ENCODE results near the gene PRODH2. TPM values are rescaled to one million over a fixed set of nuclear protein-coding genes. Genes with fewer than 3 reads are reported as not detected.
A peak's percentile ranks its signal among the peaks of the same experiment; 100 is the strongest.

Gene PRODH2
- total and polyA plus RNA-seq, 2 experiments from 2014 or later: 6.8 to 13.9 TPM

- Histone ChIP-seq H3K27me3 (peaks cover 2% of the 10 kb centered on the region), H3K79me2 (peaks cover 22% of the 10 kb centered on the region), H3K4me1 (ENCODE audit: insufficient read depth) (peaks cover 28% of the 10 kb centered on the region), H4K20me1 (ENCODE audit: insufficient read depth, poor library complexity, severe bottlenecking) (no peaks in the 10 kb centered on the region), H3K4me3 (peak within 1 kb of the TSS; percentile 43), H3K9me3 (ENCODE audit: low read depth) (no peaks in the 10 kb centered on the region), H3K27ac (peak within 1 kb of the TSS; percentile 97), H3K9me2 (replicated peaks; ENCODE audit: insufficient read depth) (no peaks in the 10 kb centered on the region), H2AFZ (peak within 1 kb of the TSS; percentile 58), H3K36me3 (replicated peaks; ENCODE audit: insufficient read depth, low read depth) (no peaks in the 10 kb centered on the region), H3K4me2 (peak within 1 kb of the TSS; percentile 77)
- DNase-seq (ENCODE audit: low spot score): peak; percentile 98
- no peak for TF ChIP-seq CTCF (IDR thresholded peaks at IDR 0.05; ENCODE audit: poor library complexity)
- TF ChIP-seq EZH2phosphoT487 (IDR thresholded peaks at IDR 0.05; ENCODE audit: low read depth, severe bottlenecking, unreplicated experiment): no peak
- TF ChIP-seq EZH2 (IDR thresholded peaks at IDR 0.05; ENCODE audit: borderline replicate concordance): no peak
- under 1% methylated on average over 52 of the region's 53 CpGs for WGBS (ENCODE audit: low lambda C conversion rate, missing lambda C conversion rate)
Observed at GRCh38 chr19:35757749-35758608, 54.7 kb downstream of the PRODH2 start, which contains the start of gene PROSER3. Gene PROSER3 (plus strand): TSS chr19:35758176. CDS start chr19:35758216, 40 bp downstream.

GRCh38 chr19:35757231-35757748, 55.4 kb downstream of the PRODH2 start:
- Histone ChIP-seq H3K36me3 (replicated peaks; ENCODE audit: insufficient read depth, low read depth) (no peaks in the 10 kb centered on the region), H4K20me1 (ENCODE audit: insufficient read depth, poor library complexity, severe bottlenecking) (no peaks in the 10 kb centered on the region), H3K27me3 (peaks cover 2% of the 10 kb centered on the region), H3K27ac (peak overlapping the region; percentile 97), H3K9me2 (replicated peaks; ENCODE audit: insufficient read depth) (no peaks in the 10 kb centered on the region), H3K4me2 (peak overlapping the region; percentile 74), H3K79me2 (peaks cover 22% of the 10 kb centered on the region), H3K9me3 (ENCODE audit: low read depth) (no peaks in the 10 kb centered on the region), H2AFZ (no peak overlapping the region), H3K4me3 (no peak overlapping the region), H3K4me1 (ENCODE audit: insufficient read depth) (peaks cover 28% of the 10 kb centered on the region)
- TF ChIP-seq CTCF (IDR thresholded peaks at IDR 0.05; ENCODE audit: poor library complexity) (no peak), EZH2phosphoT487 (IDR thresholded peaks at IDR 0.05; ENCODE audit: low read depth, severe bottlenecking, unreplicated experiment) (no peak), EZH2 (IDR thresholded peaks at IDR 0.05; ENCODE audit: borderline replicate concordance) (no peak)
- WGBS (ENCODE audit: low lambda C conversion rate, missing lambda C conversion rate): 11% methylated on average over 18 of the region's 19 CpGs
- DNase-seq (ENCODE audit: low spot score): peak; percentile 92

- peaks cover 26% of the 10 kb centered on the region for H3K79me2 ChIP-seq
- TF ChIP-seq EZH2 (IDR thresholded peaks at IDR 0.05; ENCODE audit: borderline replicate concordance) (peak; percentile 31), CTCF (IDR thresholded peaks at IDR 0.05; ENCODE audit: poor library complexity) (no peak)
- no peaks in the 10 kb centered on the region for H4K20me1 ChIP-seq (ENCODE audit: insufficient read depth, poor library complexity, severe bottlenecking)
- H3K27me3 ChIP-seq: peaks cover 2% of the 10 kb centered on the region
- 18% methylated on average over 30 of the region's 52 CpGs for WGBS (ENCODE audit: low lambda C conversion rate, missing lambda C conversion rate)
- peak within 1 kb of the TSS; percentile 97 for H3K27ac ChIP-seq
- H3K4me2 ChIP-seq: peak within 1 kb of the TSS; percentile 74
- no peaks in the 10 kb centered on the region for H3K9me2 ChIP-seq (replicated peaks; ENCODE audit: insufficient read depth)
- H3K36me3 ChIP-seq (replicated peaks; ENCODE audit: insufficient read depth, low read depth): no peaks in the 10 kb centered on the region
- H3K4me3 ChIP-seq: peak within 1 kb of the TSS; percentile 28
- no peaks in the 10 kb centered on the region for H3K9me3 ChIP-seq (ENCODE audit: low read depth)
- peak; percentile 75 for DNase-seq (ENCODE audit: low spot score)
- no peak within 1 kb of the TSS for H2AFZ ChIP-seq
- peaks cover 28% of the 10 kb centered on the region for H3K4me1 ChIP-seq (ENCODE audit: insufficient read depth)
Observed at GRCh38 chr19:35756377-35757230, 56.0 kb downstream of the PRODH2 start, which contains the start of gene HSPB6. Gene HSPB6 (minus strand): TSS chr19:35757029. CDS start chr19:35757008, 21 bp downstream.

Data from hepatocyte (in vitro differentiated cells).